ENCODE measurements around the gene SNTG2. TPM values are rescaled to one million over a fixed set of nuclear protein-coding genes. Genes with fewer than 3 reads are reported as not detected.

The SNTG2 gene
- total RNA-seq, 2 donors from 2014 or later: 0.72 to 1.0 TPM

DNA sequence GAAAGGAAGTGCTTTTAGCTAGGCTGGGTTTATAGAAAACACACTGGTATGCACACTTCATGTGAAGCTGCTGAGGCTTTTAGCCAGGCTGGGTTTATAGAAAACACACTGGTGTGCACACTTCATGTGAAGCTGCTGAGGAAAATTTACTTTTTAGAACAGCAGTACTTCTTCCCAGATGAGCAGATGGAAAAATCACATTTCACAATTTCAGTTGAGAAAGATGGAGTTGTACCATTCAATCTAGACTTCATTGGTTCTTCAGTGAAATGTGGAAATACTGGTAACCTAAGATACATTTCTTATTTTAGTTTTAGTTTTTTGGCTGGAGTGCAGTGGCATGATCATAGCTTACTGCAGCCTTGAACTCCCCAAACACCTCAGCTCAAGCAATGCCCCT lies 11.1 kb downstream of the SNTG2 start:
- no peaks in the 10 kb centered on the region for H3K4me1 ChIP-seq
- no peaks in the 10 kb centered on the region for H3K9me3 ChIP-seq
- no peak overlapping the region for H3K9ac ChIP-seq (ENCODE audit: low read depth in 2 of 2, low read length in 2 of 2)
- no peak for TF ChIP-seq CTCF (IDR thresholded peaks at IDR 0.05)
- DNase-seq: no peak
- no peak overlapping the region for H3K27ac ChIP-seq
- H3K4me3 ChIP-seq: no peak overlapping the region
- no peaks in the 10 kb centered on the region for H3K27me3 ChIP-seq
- H3K36me3 ChIP-seq: no peaks in the 10 kb centered on the region
- intact Hi-C loops (cut with DNase I): no loop called here

GRCh38 chr2:963876-964275 lies 13.2 kb downstream of the SNTG2 start:
- Histone ChIP-seq H3K27ac (no peak overlapping the region), H3K4me3 (no peak overlapping the region), H3K4me1 (no peaks in the 10 kb centered on the region), H3K27me3 (no peaks in the 10 kb centered on the region), H3K36me3 (no peaks in the 10 kb centered on the region), H3K9ac (ENCODE audit: low read depth in 2 of 2, low read length in 2 of 2) (no peak overlapping the region), H3K9me3 (no peaks in the 10 kb centered on the region)
- intact Hi-C loops (cut with DNase I): no loop called here
- DNase-seq: no peak
- TF ChIP-seq CTCF (IDR thresholded peaks at IDR 0.05): no peak

GRCh38 chr2:964562-964961 lies 13.9 kb downstream of the SNTG2 start:
- no peak for DNase-seq
- no peaks in the 10 kb centered on the region for H3K9me3 ChIP-seq
- H3K9ac ChIP-seq (ENCODE audit: low read depth in 2 of 2, low read length in 2 of 2): no peak overlapping the region
- no peaks in the 10 kb centered on the region for H3K36me3 ChIP-seq
- no peak for TF ChIP-seq CTCF (IDR thresholded peaks at IDR 0.05)
- intact Hi-C loops (cut with DNase I): no loop called here
- H3K27ac ChIP-seq: no peak overlapping the region
- H3K4me1 ChIP-seq: no peaks in the 10 kb centered on the region
- H3K4me3 ChIP-seq: no peak overlapping the region
- no peaks in the 10 kb centered on the region for H3K27me3 ChIP-seq

GRCh38 chr2:965640-966147 lies 15.0 kb downstream of the SNTG2 start:
- Histone ChIP-seq H3K9ac (ENCODE audit: low read depth in 2 of 2, low read length in 2 of 2) (no peak overlapping the region), H3K4me3 (no peak overlapping the region), H3K9me3 (no peaks in the 10 kb centered on the region), H3K36me3 (no peaks in the 10 kb centered on the region), H3K27ac (no peak overlapping the region), H3K27me3 (no peaks in the 10 kb centered on the region), H3K4me1 (no peaks in the 10 kb centered on the region)
- TF ChIP-seq CTCF (IDR thresholded peaks at IDR 0.05): no peak
- DNase-seq: no peak
- intact Hi-C loops (cut with DNase I): no loop called here

- Histone ChIP-seq H3K36me3 (no peaks in the 10 kb centered on the region), H3K9me3 (no peaks in the 10 kb centered on the region), H3K27ac (no peak overlapping the region), H3K4me1 (no peaks in the 10 kb centered on the region), H3K4me3 (no peak overlapping the region), H3K27me3 (no peaks in the 10 kb centered on the region), H3K9ac (ENCODE audit: low read depth in 2 of 2, low read length in 2 of 2) (no peak overlapping the region)
- TF ChIP-seq CTCF (IDR thresholded peaks at IDR 0.05): no peak
- no peak for DNase-seq
- intact Hi-C loops (cut with DNase I): no loop called here
These were observed 22.5 kb downstream of the SNTG2 start for GRCh38 chr2:973129-973528.

GRCh38 chr2:974054-974453 lies 23.4 kb downstream of the SNTG2 start:
- TF ChIP-seq CTCF (IDR thresholded peaks at IDR 0.05): no peak
- Histone ChIP-seq H3K36me3 (no peaks in the 10 kb centered on the region), H3K27ac (no peak overlapping the region), H3K4me3 (no peak overlapping the region), H3K9me3 (no peaks in the 10 kb centered on the region), H3K9ac (ENCODE audit: low read depth in 2 of 2, low read length in 2 of 2) (no peak overlapping the region), H3K27me3 (no peaks in the 10 kb centered on the region), H3K4me1 (no peaks in the 10 kb centered on the region)
- DNase-seq: no peak
- intact Hi-C loops (cut with DNase I): no loop called here
